H1 (cell line): ENCODE results near the gene WDR76. TPM values are rescaled to one million over a fixed set of nuclear protein-coding genes. Genes with fewer than 3 reads are reported as not detected.

Experiments
- CTCF ChIA-PET: fragments of 300-600 bp; sonication (Branson Sonifier 250); formaldehyde crosslinking; loops from one replicate; lab custom pipeline; 2021; ENCODE audit not compliant: partially characterized antibody; lab: Charles Lee
- POLR2A ChIA-PET: fragments of 300-600 bp; sonication (Branson Sonifier 250); formaldehyde crosslinking; loops from one replicate; lab custom pipeline; 2021; ENCODE audit warnings: inconsistent platforms; ENCODE audit not compliant: partially characterized antibody; lab: Charles Lee
- DNase-seq, 2 experiments: peaks; one replicate each; pipeline versions ENCODE4 v3.0.0 to v3.0.0-alpha.2; 2010 to 2022; ENCODE audit warnings: low spot score in 2 of 2, low read depth in 1 of 2, mixed read lengths in 1 of 2
- FAIRE-seq: peaks from 2 replicates; lab custom pipeline; 2011; peaks lifted over from hg19 to GRCh38; lab: Jason Lieb, UNC
- H2AFZ ChIP-seq: 2 replicates; pipeline ENCODE4 v1.8.1; 2012; ENCODE audit warnings: low read length, inconsistent platforms
- H2AK5ac ChIP-seq: 2 replicates; pipeline ENCODE4 v1.6.1; 2013; ENCODE audit warnings: low read depth, low read length
- H2BK120ac ChIP-seq: replicated peaks from 2 replicates; pipeline ENCODE3; 2013; ENCODE audit warnings: low read depth, low read length, inconsistent platforms
- H2BK12ac ChIP-seq: 2 replicates; pipeline ENCODE4 v1.6.1; 2013; ENCODE audit warnings: low read depth, low read length
- H2BK15ac ChIP-seq: 2 replicates; pipeline ENCODE4 v1.6.1; 2013; ENCODE audit warnings: low read length
- H2BK20ac ChIP-seq: 2 replicates; pipeline ENCODE4 v1.6.1; 2013; ENCODE audit warnings: low read length
- H2BK5ac ChIP-seq: 2 replicates; pipeline ENCODE4 v1.6.1; 2013; ENCODE audit warnings: low read depth, low read length
- H3K14ac ChIP-seq: 2 replicates; pipeline ENCODE4 v1.6.1; 2013; ENCODE audit warnings: inconsistent platforms; ENCODE audit not compliant: insufficient read length
- H3K18ac ChIP-seq: 2 replicates; pipeline ENCODE4 v1.6.1; 2013; ENCODE audit warnings: low read length; ENCODE audit errors: extremely low read depth
- H3K23ac ChIP-seq: 2 replicates; pipeline ENCODE4 v1.6.1; 2013; ENCODE audit warnings: inconsistent platforms; ENCODE audit not compliant: insufficient read length
- H3K23me2 ChIP-seq: 2 replicates; pipeline ENCODE4 v1.6.1; 2013; ENCODE audit warnings: low read depth, low read length
- H3K27ac ChIP-seq: 2 replicates; pipeline ENCODE4 v1.6.1; 2011; ENCODE audit warnings: low read depth, low read length, inconsistent platforms
- H3K27me3 ChIP-seq, 4 experiments: replicated peaks in 1 of 4; 1 replicate in 1 of 4; 2 replicates in 3 of 4; pipeline versions ENCODE4 v1.6.1 to v1.8.1; 2011 to 2013; ENCODE audit warnings: low read length in 3 of 4, mild to moderate bottlenecking in 3 of 4, inconsistent platforms in 2 of 4, mixed read lengths in 2 of 4, moderate library complexity in 1 of 4; ENCODE audit not compliant: control insufficient read depth in 3 of 4, insufficient read depth in 3 of 4; ENCODE audit errors: extremely low read depth in 1 of 4
- H3K36me3 ChIP-seq, 4 experiments: 2 replicates each; pipeline versions ENCODE4 v1.6.1 to v1.8.1; 2011 to 2013; ENCODE audit warnings: mild to moderate bottlenecking in 4 of 4, low read length in 3 of 4, moderate library complexity in 2 of 4, control low read depth in 1 of 4, inconsistent platforms in 1 of 4; ENCODE audit not compliant: insufficient read depth in 4 of 4, control insufficient read depth in 2 of 4
- H3K4ac ChIP-seq: replicated peaks from 2 replicates; pipeline ENCODE3; 2013; ENCODE audit warnings: low read length, low read depth, mixed read lengths, inconsistent platforms; ENCODE audit not compliant: insufficient read length
- H3K4me1 ChIP-seq, 4 experiments: replicated peaks in 1 of 4; 1 replicate in 1 of 4; 2 replicates in 3 of 4; pipeline versions ENCODE4 v1.6.1 to v1.8.1; 2011 to 2013; ENCODE audit warnings: low read length in 3 of 4, inconsistent platforms in 2 of 4, mixed read lengths in 1 of 4; ENCODE audit not compliant: insufficient read depth in 4 of 4, control insufficient read depth in 3 of 4
- H3K4me2 ChIP-seq, 2 experiments: 2 replicates each; pipeline versions ENCODE4 v1.6.1 to v1.8.1; 2011 to 2013; ENCODE audit warnings: low read depth in 2 of 2, low read length in 2 of 2, control low read depth in 1 of 2, inconsistent platforms in 1 of 2, mild to moderate bottlenecking in 1 of 2; ENCODE audit not compliant: insufficient read depth in 1 of 2
- H3K4me3 ChIP-seq, 4 experiments: fragments of 200-600, 300-600 bp in 1 of 4; sonication (generic), shearing (Covaris generic), sonication (Bioruptor Twin) in 1 of 4; 2 replicates each; pipeline versions ENCODE4 v1.5.1 to v1.8.1; 2011 to 2016; ENCODE audit warnings: low read length in 4 of 4, low read depth in 3 of 4, control low read depth in 2 of 4, inconsistent platforms in 2 of 4, mild to moderate bottlenecking in 2 of 4, mixed read lengths in 1 of 4, moderate library complexity in 1 of 4; ENCODE audit not compliant: insufficient read depth in 2 of 4; ENCODE audit errors: extremely low read depth in 1 of 4
- H3K56ac ChIP-seq: replicated peaks from 2 replicates; pipeline ENCODE3; 2013; ENCODE audit warnings: low read depth, mild to moderate bottlenecking, mixed read lengths, low read length, inconsistent platforms; ENCODE audit not compliant: insufficient read length
- H3K79me1 ChIP-seq: 2 replicates; pipeline ENCODE4 v1.6.1; 2013; ENCODE audit warnings: low read depth, low read length, control low read depth
- H3K79me2 ChIP-seq, 2 experiments: 2 replicates each; pipeline versions ENCODE4 v1.6.1 to v1.8.1; 2012 to 2013; ENCODE audit warnings: low read length in 2 of 2, mild to moderate bottlenecking in 2 of 2, inconsistent platforms in 1 of 2; ENCODE audit not compliant: insufficient read depth in 2 of 2, control insufficient read depth in 1 of 2
- H3K9ac ChIP-seq, 4 experiments: replicated peaks in 1 of 4; 1 replicate in 1 of 4; 2 replicates in 3 of 4; pipeline versions ENCODE4 v1.6.1 to v1.8.1; 2011 to 2013; ENCODE audit warnings: low read depth in 3 of 4, low read length in 3 of 4, control low read depth in 2 of 4, mild to moderate bottlenecking in 2 of 4, moderate library complexity in 2 of 4, inconsistent platforms in 1 of 4; ENCODE audit errors: extremely low read depth in 1 of 4
- H3K9me3 ChIP-seq, 2 experiments: 2 replicates each; pipeline versions ENCODE4 v1.6.1 to v1.8.1; 2012 to 2013; ENCODE audit warnings: mild to moderate bottlenecking in 2 of 2, moderate library complexity in 2 of 2, control low read depth in 1 of 2, inconsistent platforms in 1 of 2, low read depth in 1 of 2, low read length in 1 of 2, mixed read lengths in 1 of 2; ENCODE audit not compliant: insufficient read depth in 2 of 2
- H4K20me1 ChIP-seq, 2 experiments: replicated peaks in 1 of 2; 2 replicates each; pipeline versions ENCODE3 to v1.8.1; 2011 to 2013; ENCODE audit warnings: inconsistent platforms in 2 of 2, low read length in 2 of 2, mild to moderate bottlenecking in 1 of 2; ENCODE audit not compliant: insufficient read depth in 2 of 2, control insufficient read depth in 1 of 2
- H4K5ac ChIP-seq: 2 replicates; pipeline ENCODE4 v1.6.1; 2013; ENCODE audit warnings: low read length, low read depth, mixed read lengths, inconsistent platforms; ENCODE audit not compliant: insufficient read length
- H4K8ac ChIP-seq: 2 replicates; pipeline ENCODE4 v1.8.0; 2013; ENCODE audit warnings: mild to moderate bottlenecking, moderate library complexity, low read length, inconsistent platforms; ENCODE audit not compliant: insufficient read depth; ENCODE audit errors: extremely low read depth
- H4K91ac ChIP-seq: replicated peaks from 2 replicates; pipeline ENCODE3; 2013; ENCODE audit warnings: low read length, mixed read lengths, inconsistent platforms; ENCODE audit not compliant: insufficient read length
- CHD2 ChIP-seq: IDR thresholded peaks from 2 replicates; pipeline ENCODE4 v1.6.1; 2012; ENCODE audit warnings: low read length, improper control_type of control experiment
- CREB1 ChIP-seq: IDR thresholded peaks from 2 replicates; pipeline ENCODE4 v1.6.1; 2012; ENCODE audit warnings: inconsistent platforms
- E2F6 ChIP-seq: IDR thresholded peaks from 2 replicates; pipeline ENCODE4 v1.6.1; 2012; ENCODE audit warnings: inconsistent platforms
- KDM5A ChIP-seq: fragments of 200-600 bp; IDR thresholded peaks from 2 replicates; pipeline ENCODE4 v1.7.1; 2012; ENCODE audit warnings: mild to moderate bottlenecking, low read length, inconsistent platforms, mixed read lengths
- NANOG ChIP-seq: IDR thresholded peaks from 2 replicates; pipeline ENCODE4 v1.6.1; 2011; ENCODE audit warnings: low read length, low read depth, mild to moderate bottlenecking, inconsistent platforms; ENCODE audit not compliant: insufficient read depth, poor library complexity, severe bottlenecking
- SIN3A ChIP-seq, 2 experiments: IDR thresholded peaks in 1 of 2; conservative IDR thresholded peaks in 1 of 2; 2 replicates each; pipeline ENCODE4 v1.6.1; 2011 to 2012; ENCODE audit warnings: low read length in 2 of 2, improper control_type of control experiment in 1 of 2, low read depth in 1 of 2, mild to moderate bottlenecking in 1 of 2
- SIRT6 ChIP-seq: IDR thresholded peaks from one replicate; pipeline ENCODE4 v1.7.1; 2012; ENCODE audit warnings: low read length, inconsistent platforms
- SP1 ChIP-seq: IDR thresholded peaks from 2 replicates; pipeline ENCODE4 v1.6.1; 2011; ENCODE audit warnings: low read depth, low read length
- TAF1 ChIP-seq: IDR thresholded peaks from 2 replicates; pipeline ENCODE4 v1.6.1; 2011; ENCODE audit warnings: mild to moderate bottlenecking, low read depth, low read length
- TBP ChIP-seq: IDR thresholded peaks from 2 replicates; pipeline ENCODE4 v1.6.1; 2011; ENCODE audit warnings: low read depth, low read length, improper control_type of control experiment
- WGBS, 2 experiments: shearing (Covaris generic) in 1 of 2; methylation state at CpG; one replicate each; pipeline versions ENCODE4 v1.1.6 to v1.1.7; 2013 to 2015; ENCODE audit warnings: low lambda C conversion rate in 2 of 2, mixed read lengths in 2 of 2, inconsistent platforms in 1 of 2, low coverage in 1 of 2, missing lambda C conversion rate in 1 of 2; ENCODE audit not compliant: insufficient replicate concordance in 2 of 2, insufficient coverage in 1 of 2, insufficient read length in 1 of 2; ENCODE audit errors: extremely low coverage in 1 of 2, missing lambda C conversion rate in 1 of 2; 5-methylcytosine and 5-hydroxymethylcytosine counted together
- polyA plus RNA-seq, 7 experiments: library from polyadenylated mRNA; depleted of rRNA in 3 of 7; stranded (reverse) in 5 of 7; unstranded in 2 of 7; fragments of >200 nt in 5 of 7; fragments of 200-250 nt in 2 of 7; gene quantifications; 1 replicate in 5 of 7; 2 replicates in 1 of 7; 4 replicates in 1 of 7; pipeline versions ENCODE4 v1.2.1 to v1.2.3, GENCODE V29; 2011 to 2013; ENCODE audit warnings: missing spikeins in 2 of 7, mixed read lengths in 2 of 7
- total RNA-seq: library from RNA; stranded (reverse); fragmentation: NEBNext Ultra II Directional; extraction: Animal tissue kit (Norgen Biotek cat#: 25700); gene quantifications from 2 replicates; pipeline ENCODE4 v1.2.1, GENCODE V29; 2021

The WDR76 gene
- total and polyA plus RNA-seq, 2 of the 8 experiments (the other 6 are each of a cell fraction or from before 2014, with no cell fraction given) = 4.1 to 18.9 TPM

DNA sequence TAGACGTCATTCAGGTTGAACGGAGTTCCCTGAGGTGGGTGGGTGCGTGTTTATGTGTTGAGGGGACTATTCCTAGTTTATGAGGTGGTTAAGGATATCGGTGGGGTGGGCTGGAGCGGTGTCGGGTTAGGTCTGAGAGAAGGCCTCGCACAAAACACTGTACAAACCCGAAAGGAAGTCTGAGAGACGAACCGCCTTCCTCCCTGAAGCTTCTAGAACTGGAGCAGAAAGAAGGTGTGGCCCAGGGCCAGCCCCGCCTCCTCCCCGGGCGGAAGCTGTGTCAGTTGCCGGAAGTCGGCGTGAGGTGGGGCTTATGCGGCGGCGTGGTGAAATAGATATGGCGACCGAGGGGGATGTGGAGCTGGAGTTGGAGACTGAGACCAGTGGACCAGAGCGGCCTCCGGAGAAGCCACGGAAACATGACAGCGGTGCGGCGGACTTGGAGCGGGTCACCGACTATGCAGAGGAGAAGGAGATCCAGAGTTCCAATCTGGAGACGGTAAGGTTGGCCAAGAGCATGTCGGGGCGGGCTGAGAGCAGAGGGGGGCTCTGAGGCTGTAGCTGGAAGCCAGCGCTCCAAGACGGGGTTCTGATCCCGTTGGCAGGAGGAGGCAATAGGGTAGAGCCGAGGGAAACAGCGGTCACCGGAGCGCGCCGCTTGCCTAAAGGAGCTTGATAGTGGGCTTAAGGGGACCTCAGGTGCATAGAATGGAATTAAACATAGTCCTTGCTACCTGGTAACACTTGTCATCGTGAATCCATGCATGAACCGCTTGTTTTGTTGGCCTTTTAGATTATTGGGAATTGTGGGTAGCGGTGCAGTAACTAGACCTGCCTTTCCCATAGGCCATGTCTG lies 26.3 kb upstream of the WDR76 start, which contains the start of gene HYPK:
HYPK (plus strand) TSS at position 314 of the 856 bp plus-strand sequence; CDS start at position 338, 24 bp downstream.
- H3K18ac ChIP-seq = peak within 1 kb of the TSS; percentile 51
- H3K23me2 ChIP-seq = no peaks in the 10 kb centered on the region
- H2BK20ac ChIP-seq = peak within 1 kb of the TSS; percentile 28; the same call in 1 of the 2 replicates
- peak within 1 kb of the TSS; percentile 31 for H2BK15ac ChIP-seq
- H2AK5ac ChIP-seq = no peak within 1 kb of the TSS
- POLR2A ChIA-PET = interaction anchor here (0.9 to 8.9 kb wide), 8 partner anchors 9 to 54 kb away, joined by 7 to 71 read pairs (median 8); partner anchors contain the start of genes ELL3, MFAP1, PDIA3 and WDR76
- H2BK12ac ChIP-seq = peak within 1 kb of the TSS; percentile 71; the same call in 1 of the 2 replicates
- H3K9me3 ChIP-seq = no peaks in the 10 kb centered on the region
- no peak within 1 kb of the TSS for H2AFZ ChIP-seq
- peak within 1 kb of the TSS; percentile 61 to 84 (median 76) for H3K9ac ChIP-seq
- peak within 1 kb of the TSS; percentile 75 to 86 for H3K4me2 ChIP-seq
- no peaks in the 10 kb centered on the region for H3K79me1 ChIP-seq
- peak within 1 kb of the TSS; percentile 28; the same call in 1 of the 2 replicates for H3K27ac ChIP-seq
- peaks cover 17 to 60% (median 19%) of the 10 kb centered on the region in 4 experiments for H3K36me3 ChIP-seq
- H3K4me1 ChIP-seq = peaks cover 7 to 16% (median 11%) of the 10 kb centered on the region in 4 experiments
- peak within 1 kb of the TSS; percentile 55 for H2BK5ac ChIP-seq
- peak within 1 kb of the TSS; percentile 55 for H3K4ac ChIP-seq
- 11% methylated on average over 42 of the region's 44 CpGs; no CpG with 5 or more reads in 1 of the 2 experiments for WGBS, 2 experiments
- H2BK120ac ChIP-seq = no peak within 1 kb of the TSS
- H4K91ac ChIP-seq = peak within 1 kb of the TSS; percentile 22
- H3K14ac ChIP-seq = no peak within 1 kb of the TSS
- peak within 1 kb of the TSS; percentile 39 for H3K56ac ChIP-seq
- no peak within 1 kb of the TSS for H4K8ac ChIP-seq
- CTCF ChIA-PET = interaction anchor here (0.7 to 1.9 kb wide), 3 partner anchors 11 to 706 kb away, joined by 3 to 5 read pairs (median 3); partner anchors contain the start of gene ELL3
- no peaks in the 10 kb centered on the region for H3K27me3 ChIP-seq
- DNase-seq (peak; percentile 41 to 88), FAIRE-seq (peak; percentile 19)
- H3K23ac ChIP-seq = no peak within 1 kb of the TSS
- peak within 1 kb of the TSS; percentile 67 to 97 (median 88) for H3K4me3 ChIP-seq
- peaks cover 0 to 3% of the 10 kb centered on the region in 2 experiments for H4K20me1 ChIP-seq
- H3K79me2 ChIP-seq = peaks cover 0 to 13% of the 10 kb centered on the region in 2 experiments; a peak in 2 of 4 replicates
- peak within 1 kb of the TSS; percentile 71 for H4K5ac ChIP-seq
- TF ChIP-seq SIN3A (conservative IDR thresholded peaks at IDR 0.05 in 1 of 2, IDR thresholded peaks at IDR 0.05 in 1 of 2; ENCODE audit: low read depth in 1 of 2, low read length in 2 of 2) = peak; percentile 76 to 88; a peak in 3 of 4 replicates
- TF ChIP-seq CREB1 = peak; percentile 38; the same call in 1 of the 2 replicates
- no peak for TF ChIP-seq SIRT6
- 0 out of 2 replicates have a peak, but pooled peaks have one; percentile 41 for TF ChIP-seq SP1
- TF ChIP-seq TAF1 = peak; percentile 82
- peak; percentile 17; the same call in 1 of the 2 replicates for TF ChIP-seq E2F6
- peak; percentile 75 for TF ChIP-seq TBP
- TF ChIP-seq CHD2 = peak; percentile 52; the same call in 1 of the 2 replicates
- no peak for TF ChIP-seq NANOG
- TF ChIP-seq KDM5A = peak; percentile 75; the same call in 1 of the 2 replicates
